Measurements from ENCODE around the gene OSBPL8.
"Not testable (repeated sequence)": the region's sequence is repeated elsewhere in the genome, so short reads cannot be mapped to it uniquely, and the experiment has no call there.

OSBPL8 gene

DNA sequence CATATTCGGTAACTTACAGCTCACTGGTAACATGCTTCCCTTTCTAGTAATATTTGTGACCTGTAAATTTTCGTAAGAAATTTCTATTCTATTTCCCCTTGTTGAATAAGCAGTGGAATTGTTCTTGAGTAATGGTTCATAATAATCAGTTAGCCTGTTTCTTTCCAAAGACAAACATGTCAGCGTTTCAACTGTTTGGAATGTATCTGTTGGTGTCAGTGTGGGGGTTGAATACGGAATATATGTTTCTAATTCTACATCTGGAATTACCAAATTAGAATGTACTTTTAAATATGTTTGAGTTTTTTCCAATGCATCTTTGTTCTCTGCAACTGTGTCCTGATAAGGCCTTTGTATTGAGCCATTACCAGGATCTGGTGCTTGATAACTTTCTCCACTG lies 213.3 kb downstream of the OSBPL8 start:
- no peak for DNase-seq

DNA sequence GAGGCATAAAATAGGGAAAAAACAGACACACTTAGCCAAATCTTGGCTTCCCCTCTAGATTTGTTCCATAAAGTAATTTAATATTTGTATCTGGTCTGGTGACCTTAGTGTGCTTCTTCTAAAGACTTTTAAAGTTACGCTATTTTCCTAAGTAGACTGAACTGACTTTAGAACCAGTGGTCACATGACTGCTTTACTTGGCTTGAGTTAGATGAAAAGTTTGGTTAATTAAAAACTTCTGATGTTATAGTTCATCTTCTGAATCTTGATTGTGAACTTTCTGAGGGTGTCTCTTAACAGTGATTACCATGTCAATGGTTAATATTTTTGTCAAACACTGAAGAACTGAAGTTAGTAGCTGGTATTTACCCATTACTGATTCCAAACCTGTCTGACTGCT lies 214.0 kb downstream of the OSBPL8 start:
- no peak for DNase-seq

DNA sequence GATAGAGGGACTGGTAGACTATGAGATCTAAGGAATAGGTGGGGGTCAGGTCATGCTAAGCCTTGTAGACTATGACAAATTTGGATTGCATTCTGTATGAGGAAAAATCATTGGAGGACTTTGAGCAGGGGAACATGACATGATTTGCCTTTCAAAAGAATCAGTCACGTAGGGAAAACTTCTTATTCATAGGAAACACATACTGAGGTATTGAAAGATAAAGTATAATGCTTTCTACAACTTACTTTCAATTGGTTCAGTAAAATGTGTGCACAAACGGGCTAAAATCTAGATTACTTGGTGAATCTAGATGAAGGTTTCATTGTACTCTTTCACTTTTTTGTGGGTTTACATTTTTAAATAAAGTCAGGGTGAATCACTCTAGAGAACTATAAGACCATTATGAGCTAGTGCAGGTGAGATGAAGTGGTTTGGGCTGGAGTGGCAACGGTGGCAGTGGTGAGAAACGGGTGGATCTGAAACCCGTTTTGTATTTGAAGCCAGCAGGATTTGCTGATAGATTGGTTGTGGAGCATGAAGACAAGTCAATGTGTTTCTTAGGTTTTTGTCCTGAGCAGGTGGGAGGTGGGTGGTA lies 218.0 kb downstream of the OSBPL8 start:
- DNase-seq: no peak

DNA sequence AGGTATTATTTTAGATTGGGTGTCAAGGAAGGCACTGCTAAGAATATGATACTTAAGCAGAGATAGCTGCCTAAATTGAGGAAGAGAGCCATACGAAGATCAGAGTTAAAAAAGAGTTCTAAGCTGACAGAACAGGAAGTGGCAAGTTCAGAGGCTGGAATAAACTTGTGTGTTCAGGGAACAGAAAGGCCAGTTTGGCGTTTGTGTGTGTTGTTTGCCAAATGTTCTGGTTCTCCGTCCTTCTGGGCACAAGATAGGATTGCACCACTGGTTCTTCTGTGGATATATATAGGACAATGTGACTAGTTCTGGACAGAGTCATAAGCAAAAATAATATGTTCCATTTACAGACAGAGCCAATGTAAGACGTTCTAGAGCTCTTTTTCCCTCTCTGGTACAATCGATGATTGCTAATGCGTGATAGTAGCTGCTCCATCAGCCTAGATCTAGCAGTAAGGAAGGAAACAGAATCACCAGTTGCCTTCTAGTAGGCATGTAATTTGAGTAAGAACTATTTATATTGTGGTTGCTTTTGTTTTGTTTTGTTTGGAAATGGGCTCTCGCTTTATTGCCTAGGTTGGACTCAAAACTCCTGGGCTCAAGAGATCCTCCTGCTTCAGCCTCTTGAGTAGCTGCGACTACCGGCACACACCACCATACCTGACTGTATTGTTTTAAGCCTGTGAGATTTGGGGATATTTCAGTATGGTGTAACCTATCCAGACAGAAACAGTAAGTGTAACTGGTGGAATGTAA lies 218.7 kb downstream of the OSBPL8 start:
- no peak for DNase-seq

DNA sequence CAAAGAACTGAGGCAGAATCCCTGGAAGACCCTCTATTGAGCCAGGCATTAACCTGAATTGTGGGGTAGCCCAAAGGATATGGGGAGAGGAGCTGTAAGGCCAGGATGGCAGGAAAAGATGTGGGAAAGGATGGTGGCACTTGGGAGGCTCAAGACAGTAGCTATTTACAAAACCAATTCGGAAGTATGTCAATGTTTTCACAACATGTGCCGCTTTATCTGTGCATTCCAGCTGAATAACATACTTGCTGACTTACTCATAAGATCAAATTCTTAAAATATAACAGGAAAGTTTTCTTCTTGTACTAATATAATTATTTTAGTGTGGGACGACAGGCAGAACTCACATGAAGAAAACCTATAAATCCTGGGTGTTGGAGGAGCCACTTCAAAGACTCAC lies 222.0 kb downstream of the OSBPL8 start:
- DNase-seq: no peak

DNA sequence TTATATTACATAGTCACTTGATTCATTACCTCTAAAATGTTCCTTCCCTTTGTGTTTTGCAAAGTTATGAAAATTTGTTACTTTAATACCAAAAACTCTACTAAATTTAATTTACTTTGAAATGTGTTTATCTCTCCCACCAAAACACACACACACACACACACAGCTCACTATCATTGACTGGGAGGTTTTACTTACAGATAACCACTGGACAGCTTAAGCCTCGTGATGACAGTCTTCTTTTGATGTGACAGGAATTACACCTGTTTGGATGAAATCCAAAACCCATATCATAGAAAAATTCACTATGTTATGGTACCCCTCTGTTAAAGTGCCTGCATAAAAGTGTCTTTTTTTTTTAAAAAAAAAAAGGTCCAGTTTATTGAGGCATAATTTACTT lies 227.0 kb downstream of the OSBPL8 start:
- DNase-seq: no peak

DNA sequence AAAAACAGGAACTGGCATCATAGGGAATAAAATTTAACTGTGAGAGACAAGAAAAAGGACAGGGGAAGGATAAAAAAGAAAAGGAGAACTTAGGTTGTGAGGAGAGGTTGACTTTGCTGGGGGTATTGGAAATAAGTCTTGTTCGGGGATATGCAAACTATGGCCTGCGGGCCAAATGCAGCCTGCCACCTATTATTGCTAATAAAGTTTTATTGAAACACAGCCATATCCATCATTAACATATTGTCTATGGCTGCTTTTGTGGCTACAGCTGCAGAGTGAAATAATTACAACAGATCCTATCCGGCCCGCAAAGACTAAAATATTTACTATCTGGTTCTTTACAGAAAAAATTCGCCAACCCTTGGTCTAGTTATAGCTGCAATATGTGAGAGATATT lies 230.0 kb downstream of the OSBPL8 start:
- no peak for DNase-seq

DNA sequence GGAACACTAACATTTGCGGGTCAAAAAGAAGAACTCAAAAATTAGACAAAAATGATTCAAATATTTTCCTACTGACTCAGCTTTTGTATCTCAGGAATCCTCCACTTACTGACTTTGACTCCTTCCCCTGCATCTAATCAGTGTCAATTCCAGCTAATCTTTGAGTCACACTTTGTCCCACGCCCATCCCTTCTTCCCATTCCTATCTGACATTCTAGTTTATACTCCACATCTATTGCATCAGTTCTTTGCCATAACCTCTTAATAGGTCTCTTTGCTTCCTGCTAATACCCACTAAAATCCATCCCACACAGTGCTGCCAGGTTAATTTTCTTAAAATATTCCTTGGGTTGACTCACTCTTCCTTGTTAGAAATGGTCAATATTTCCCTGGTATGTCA lies 230.4 kb downstream of the OSBPL8 start:
- DNase-seq: no peak

DNA sequence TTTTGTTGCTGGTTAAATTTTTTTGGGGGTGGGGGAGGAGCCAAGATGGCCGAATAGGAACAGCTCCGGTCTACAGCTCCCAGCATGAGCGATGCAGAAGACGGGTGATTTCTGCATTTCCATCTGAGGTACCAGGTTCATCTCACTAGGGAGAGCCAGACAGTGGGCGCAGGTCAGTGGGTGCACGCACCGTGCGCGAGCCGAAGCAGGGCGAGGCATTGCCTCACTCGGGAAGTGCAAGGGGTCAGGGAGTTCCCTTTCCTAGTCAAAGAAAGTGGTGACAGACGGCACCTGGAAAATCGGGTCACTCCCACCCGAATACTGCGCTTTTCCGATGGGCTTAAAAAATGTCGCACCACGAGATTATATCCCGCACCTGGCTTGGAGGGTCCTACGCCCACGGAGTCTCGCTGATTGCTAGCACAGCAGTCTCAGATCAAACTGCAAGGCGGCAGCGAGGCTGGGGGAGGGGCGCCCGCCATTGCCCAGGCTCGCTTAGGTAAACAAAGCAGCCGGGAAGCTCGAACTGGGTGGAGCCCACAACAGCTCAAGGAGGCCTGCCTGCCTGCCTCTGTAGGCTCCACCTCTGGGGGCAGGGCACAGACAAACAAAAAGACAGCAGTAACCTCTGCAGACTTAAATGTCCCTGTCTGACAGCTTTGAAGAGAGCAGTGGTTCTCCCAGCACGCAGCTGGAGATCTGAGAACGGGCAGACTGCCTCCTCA lies 239.8 kb downstream of the OSBPL8 start:
- not testable (repeated sequence) for DNase-seq

DNA sequence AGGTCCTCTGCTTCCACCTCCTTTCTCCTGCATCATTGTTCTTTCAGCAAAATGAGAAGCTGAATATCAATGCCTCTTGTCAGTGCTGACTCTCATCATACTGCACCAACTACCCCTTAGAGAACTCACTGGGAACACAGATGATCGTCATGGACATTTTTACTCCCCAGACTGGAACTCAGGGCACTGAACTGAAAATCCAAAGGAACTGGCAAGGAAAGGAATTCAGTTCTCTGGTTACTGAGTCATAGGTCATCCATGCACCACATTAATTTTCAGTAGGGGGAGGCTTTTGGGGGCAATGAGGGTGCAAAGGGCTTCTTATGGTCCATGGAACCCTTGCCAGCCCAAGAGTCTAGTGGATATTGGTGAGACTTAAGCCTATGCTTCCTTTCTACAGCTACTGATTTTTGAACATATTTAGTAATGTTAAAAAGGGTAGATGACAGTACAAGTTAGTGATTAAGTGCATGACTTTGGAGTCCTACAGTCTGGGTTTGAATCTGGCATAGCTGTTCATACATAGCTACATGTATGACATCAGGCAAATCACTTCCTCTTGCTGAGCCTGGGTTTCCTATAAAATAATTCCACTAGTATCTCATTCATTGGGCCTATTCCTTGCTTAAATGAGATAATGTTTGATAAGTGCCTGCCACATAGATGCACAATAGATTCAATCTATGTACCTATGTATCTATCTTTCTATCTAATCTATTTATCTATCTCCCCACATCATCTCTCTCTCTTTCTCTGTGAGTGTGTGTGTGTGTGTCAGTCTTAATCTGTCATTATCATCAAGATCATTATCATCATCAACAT lies 240.6 kb downstream of the OSBPL8 start:
- DNase-seq: no peak

DNA sequence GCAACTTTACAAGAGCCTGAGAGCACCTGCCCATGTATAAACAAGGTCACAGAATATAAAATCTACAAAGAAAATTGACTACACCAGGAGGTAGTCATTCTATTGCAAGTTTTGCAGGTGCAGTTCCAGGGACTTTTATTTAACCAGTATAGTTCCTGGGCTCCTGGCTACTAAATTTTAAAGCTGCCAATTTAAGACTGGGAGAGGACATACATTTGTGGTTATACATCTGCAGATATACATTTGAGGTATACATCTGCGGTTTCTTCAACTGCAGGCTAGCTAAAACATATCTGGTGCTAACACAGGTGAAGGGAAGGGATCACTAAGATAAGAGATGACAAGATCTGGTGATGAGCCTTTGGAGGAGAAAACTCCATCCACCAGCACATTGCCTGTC lies 241.6 kb downstream of the OSBPL8 start:
- no peak for DNase-seq

DNA sequence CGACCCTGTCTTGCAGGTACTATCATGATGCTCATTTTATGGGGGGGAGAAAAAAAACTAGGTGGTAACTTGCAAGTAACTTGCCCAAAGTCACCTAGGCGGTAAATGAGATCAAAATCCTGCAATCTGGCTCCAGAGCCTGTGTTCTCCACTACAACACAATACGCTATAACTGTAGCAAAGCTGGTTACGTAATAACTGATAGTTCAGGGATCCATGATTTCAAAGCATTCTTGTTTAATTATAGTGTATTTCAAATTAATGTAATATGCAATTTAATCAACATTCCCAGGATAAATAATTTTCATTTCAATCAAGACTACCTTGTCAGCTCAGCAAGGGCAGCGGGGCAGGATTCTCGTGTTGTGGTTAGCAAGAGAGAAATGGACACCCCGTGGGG lies 243.1 kb downstream of the OSBPL8 start:
- no peak for DNase-seq

DNA sequence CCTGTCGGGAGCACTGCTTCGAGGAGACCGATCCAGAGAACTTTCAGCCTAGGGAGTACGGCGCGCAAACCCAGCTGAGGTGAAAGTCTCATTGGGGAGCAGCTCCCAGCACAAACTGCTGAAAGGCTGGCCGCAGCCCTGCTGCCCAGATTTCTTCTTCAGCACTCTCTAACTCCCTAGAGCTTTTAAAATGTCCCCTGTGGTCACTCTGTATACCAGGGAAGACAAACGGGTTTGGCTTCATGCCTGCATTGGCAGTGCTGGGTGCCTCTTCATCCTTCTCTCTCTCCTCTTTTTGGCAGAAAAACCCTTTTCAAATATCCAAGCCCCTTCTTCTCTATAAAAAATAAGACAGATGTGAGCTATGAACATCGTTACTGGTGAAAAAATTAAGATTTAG lies 246.3 kb downstream of the OSBPL8 start:
- no peak for DNase-seq

DNA sequence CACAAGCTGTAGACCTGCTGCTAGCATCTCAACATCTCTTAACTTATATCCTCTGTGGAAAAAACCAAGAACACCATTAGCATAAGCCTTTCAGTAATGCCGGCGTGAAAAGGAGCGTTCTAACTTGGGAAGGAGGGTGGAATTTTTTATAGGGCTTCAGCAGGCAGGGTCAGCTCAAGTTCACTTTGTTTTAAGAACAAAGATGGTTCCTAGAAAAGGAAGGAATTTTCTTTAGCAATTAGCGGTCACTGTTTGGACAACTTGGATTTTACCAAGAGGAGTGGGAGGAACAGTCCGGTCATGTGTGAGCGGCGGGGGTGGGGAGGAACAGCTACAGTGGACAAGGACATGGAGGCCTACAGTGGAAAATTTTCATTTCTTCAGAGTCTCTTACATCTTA lies 247.3 kb downstream of the OSBPL8 start:
- DNase-seq: no peak

DNA sequence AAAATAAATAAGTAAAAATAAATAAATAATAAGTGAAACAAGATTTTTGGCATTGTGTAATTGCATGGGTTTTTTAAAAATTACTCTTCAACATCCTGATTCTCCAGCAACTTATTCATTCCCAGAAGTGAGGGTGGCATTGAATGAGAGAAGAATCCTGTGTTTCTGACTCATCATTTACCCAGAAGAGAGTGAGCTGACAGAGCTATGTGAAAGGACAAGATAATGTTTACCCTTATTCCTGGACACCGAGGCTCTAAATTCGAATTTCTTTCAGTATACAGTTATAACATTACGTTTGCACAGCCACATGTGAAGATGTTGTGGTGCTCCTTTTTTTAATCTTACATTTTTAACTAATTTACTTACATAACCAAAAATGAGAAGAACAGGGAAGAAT lies 247.8 kb downstream of the OSBPL8 start:
- DNase-seq: no peak

DNA sequence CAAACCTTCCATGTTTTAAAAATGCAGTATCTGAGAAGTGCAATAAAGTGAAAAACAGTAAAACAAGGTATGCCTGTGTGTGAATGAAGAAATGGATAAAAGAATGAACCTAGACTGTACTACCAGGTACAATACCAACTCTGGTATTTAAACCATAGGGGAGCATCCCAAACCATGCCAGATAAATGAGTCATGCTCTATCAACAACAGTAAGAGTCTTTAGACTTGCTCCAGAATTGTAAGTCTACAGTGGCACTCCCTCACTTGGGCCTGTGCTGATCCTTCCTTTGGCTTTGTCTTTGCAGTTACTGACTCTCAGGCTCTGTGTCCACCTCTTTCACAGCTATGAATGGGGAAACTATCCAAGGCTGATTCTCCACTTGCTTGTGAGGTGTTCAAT lies 249.5 kb downstream of the OSBPL8 start:
- DNase-seq: no peak

DNA sequence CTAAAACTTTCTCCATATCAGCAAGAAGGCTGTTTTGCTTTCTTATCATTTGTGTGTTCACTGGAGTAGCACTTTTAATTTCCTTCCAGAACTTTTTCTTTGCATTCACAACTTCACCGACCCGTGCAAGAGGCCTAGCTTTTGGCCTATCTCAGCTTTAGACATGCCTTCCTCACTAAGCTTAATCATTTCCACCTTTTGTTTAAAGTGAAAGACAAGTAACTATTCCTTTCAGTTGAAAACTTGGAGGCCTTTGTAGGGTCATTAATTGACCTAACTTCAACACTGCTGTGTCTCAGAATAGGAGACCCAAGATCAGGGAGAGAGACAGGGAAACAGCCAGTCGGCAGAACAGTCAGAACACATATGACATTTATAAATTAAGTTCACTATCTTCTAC lies 250.7 kb downstream of the OSBPL8 start:
- no peak for DNase-seq

DNA sequence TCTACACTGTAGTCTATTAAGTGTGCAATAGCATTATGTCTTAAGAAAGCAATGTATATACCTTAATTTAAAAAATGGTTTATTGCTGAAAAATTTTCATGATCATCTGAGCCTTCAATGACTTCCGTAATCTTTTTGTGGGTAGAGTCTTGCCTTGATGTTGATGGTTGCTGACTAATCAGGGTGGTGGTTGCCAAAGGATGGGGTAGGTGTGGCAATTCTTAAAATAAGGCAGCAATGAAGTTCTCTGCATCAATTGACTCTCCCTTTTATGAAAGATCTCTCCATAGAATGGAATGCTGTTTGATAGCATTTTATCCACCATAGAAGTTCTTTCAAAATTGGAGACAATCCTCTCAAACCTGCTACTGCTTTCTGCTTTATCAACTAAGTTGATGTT lies 252.5 kb downstream of the OSBPL8 start:
- no peak for DNase-seq

DNA sequence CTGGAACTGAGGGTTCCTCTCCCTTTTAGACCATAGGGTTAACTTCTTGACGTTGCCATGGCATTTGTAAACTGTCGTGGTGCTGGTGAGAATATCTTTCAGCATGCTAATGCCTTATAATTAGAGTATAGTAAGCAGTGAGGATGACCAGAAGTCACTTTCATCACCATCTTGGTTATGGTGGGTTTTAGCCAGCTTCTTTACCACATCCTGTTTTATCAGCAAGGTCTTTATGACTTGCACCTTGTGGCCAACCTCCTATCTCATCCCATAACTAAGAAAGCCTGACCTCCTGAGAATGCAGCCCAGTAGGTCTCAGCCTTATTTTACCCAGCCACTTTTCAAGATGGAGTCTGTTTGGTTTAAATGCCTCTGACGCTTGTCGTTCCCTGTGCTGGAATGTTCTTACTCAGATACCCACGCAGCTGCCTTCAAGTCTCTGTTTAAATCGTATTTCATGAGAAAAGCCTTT lies 255.5 kb downstream of the OSBPL8 start:
- DNase-seq: no peak

DNA sequence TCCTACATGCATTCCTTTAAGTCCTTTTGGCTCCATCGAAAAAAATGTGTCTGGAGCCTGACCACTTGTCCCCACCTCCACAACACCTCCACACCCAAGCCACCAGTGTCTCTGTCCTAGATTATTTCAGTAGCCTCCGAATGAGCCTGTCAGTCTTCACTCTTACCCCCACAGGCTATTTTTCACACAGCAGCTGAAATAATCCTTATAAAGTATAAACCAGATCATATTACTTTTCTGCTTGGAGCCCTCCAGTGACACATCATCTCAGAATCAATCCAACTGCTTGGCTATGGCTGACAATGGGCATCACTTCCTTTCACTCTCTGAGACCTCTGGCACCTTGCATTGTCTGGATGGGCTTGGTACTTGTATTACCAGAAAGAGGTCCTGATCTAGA lies 256.2 kb downstream of the OSBPL8 start:
- DNase-seq: no peak
